ENCODE results near the gene KIF5C.

KIF5C gene

GRCh38 chr2:149015926-149016563 lies 141.0 kb downstream of the KIF5C start:
- DNase-seq (ENCODE audit: low spot score): no peak

GRCh38 chr2:149017116-149017985 lies 142.3 kb downstream of the KIF5C start:
- peak; percentile 90 for DNase-seq (ENCODE audit: low spot score)

GRCh38 chr2:149018981-149019380 lies 144.0 kb downstream of the KIF5C start:
- peak; percentile 21 for DNase-seq (ENCODE audit: low spot score)

- peak; percentile 56 for DNase-seq (ENCODE audit: low spot score)
Observed at GRCh38 chr2:149019768-149020167, 144.7 kb downstream of the KIF5C start.

- peak; percentile 46 for DNase-seq (ENCODE audit: low spot score)
Observed at GRCh38 chr2:149020432-149020851, 145.4 kb downstream of the KIF5C start.

GRCh38 chr2:149021271-149021719 lies 146.3 kb downstream of the KIF5C start:
- peak; percentile 82 for DNase-seq (ENCODE audit: low spot score)

- peak; percentile 73 for DNase-seq (ENCODE audit: low spot score)
Observed at GRCh38 chr2:149021761-149022160, 146.7 kb downstream of the KIF5C start.

GRCh38 chr2:149023091-149023490 lies 148.1 kb downstream of the KIF5C start:
- DNase-seq (ENCODE audit: low spot score): no peak

GRCh38 chr2:149027590-149028250 lies 152.7 kb downstream of the KIF5C start:
- DNase-seq (ENCODE audit: low spot score): no peak

- DNase-seq (ENCODE audit: low spot score): no peak
Observed at GRCh38 chr2:149028377-149028776, 153.3 kb downstream of the KIF5C start.

GRCh38 chr2:149028891-149029290 lies 153.9 kb downstream of the KIF5C start:
- DNase-seq (ENCODE audit: low spot score): no peak

- DNase-seq (ENCODE audit: low spot score): no peak
Observed at GRCh38 chr2:149029307-149029965, 154.4 kb downstream of the KIF5C start.

- DNase-seq (ENCODE audit: low spot score): no peak
Observed at GRCh38 chr2:149031396-149031795, 156.4 kb downstream of the KIF5C start.

GRCh38 chr2:149033716-149034115 lies 158.7 kb downstream of the KIF5C start:
- no peak for DNase-seq (ENCODE audit: low spot score)

- DNase-seq (ENCODE audit: low spot score): no peak
Observed at GRCh38 chr2:149034406-149034805, 159.4 kb downstream of the KIF5C start.

- no peak for DNase-seq (ENCODE audit: low spot score)
Observed at GRCh38 chr2:149036507-149037293, 161.7 kb downstream of the KIF5C start.

GRCh38 chr2:149037851-149038250 lies 162.8 kb downstream of the KIF5C start:
- DNase-seq (ENCODE audit: low spot score): no peak

GRCh38 chr2:149038442-149039212 lies 163.6 kb downstream of the KIF5C start, which contains the start of gene LYPD6B:
LYPD6B (plus strand) TSS chr2:149038699; CDS start chr2:149130949, 92,250 bp downstream.
- DNase-seq (ENCODE audit: low spot score): no peak

- no peak for DNase-seq (ENCODE audit: low spot score)
Observed at GRCh38 chr2:149039213-149039724, 164.2 kb downstream of the KIF5C start.

GRCh38 chr2:149040451-149040850 lies 165.4 kb downstream of the KIF5C start:
- peak; percentile 63 for DNase-seq (ENCODE audit: low spot score)
